ENCODE measurements around the gene PLCB4. TPM values are rescaled to one million over a fixed set of nuclear protein-coding genes. Genes with fewer than 3 reads are reported as not detected.

Gene PLCB4
- total RNA-seq, 1 donor from 2014 or later: 12.0 TPM

GRCh38 chr20:9348316-9348715 lies 279.4 kb downstream of the PLCB4 start:
- DNase-seq (ENCODE audit: extremely low spot score in 2 of 2): no peak
- Histone ChIP-seq H3K9me3 (no peaks in the 10 kb centered on the region), H3K27ac (no peak overlapping the region), H3K36me3 (no peaks in the 10 kb centered on the region), H3K4me1 (peaks cover 6% of the 10 kb centered on the region), H3K27me3 (no peaks in the 10 kb centered on the region), H3K4me3 (no peak overlapping the region)
- TF ChIP-seq POLR2A (IDR thresholded peaks at IDR 0.05) (no peak), POLR2AphosphoS5 (IDR thresholded peaks at IDR 0.05; ENCODE audit: insufficient read depth in 1 of 2, low read depth in 1 of 2) (no peak), CTCF (IDR thresholded peaks at IDR 0.05) (no peak)
- intact Hi-C loops (cut with DNase I): loop anchor here (10.0 kb wide), 1 partner anchor 494 kb away; no protein-coding TSS in a partner anchor

GRCh38 chr20:9348747-9349146 lies 279.9 kb downstream of the PLCB4 start:
- Histone ChIP-seq H3K27ac (no peak overlapping the region), H3K4me3 (no peak overlapping the region), H3K4me1 (peaks cover 4% of the 10 kb centered on the region), H3K9me3 (no peaks in the 10 kb centered on the region), H3K27me3 (no peaks in the 10 kb centered on the region), H3K36me3 (no peaks in the 10 kb centered on the region)
- no peak for DNase-seq (ENCODE audit: extremely low spot score in 2 of 2)
- intact Hi-C loops (cut with DNase I): loop anchor here (10.0 kb wide), 1 partner anchor 494 kb away; no protein-coding TSS in a partner anchor
- TF ChIP-seq POLR2AphosphoS5 (IDR thresholded peaks at IDR 0.05; ENCODE audit: insufficient read depth in 1 of 2, low read depth in 1 of 2) (no peak), POLR2A (IDR thresholded peaks at IDR 0.05) (no peak), CTCF (IDR thresholded peaks at IDR 0.05) (no peak)

- Histone ChIP-seq H3K4me1 (no peaks in the 10 kb centered on the region), H3K9me3 (no peaks in the 10 kb centered on the region), H3K27ac (no peak overlapping the region), H3K4me3 (no peak overlapping the region), H3K36me3 (no peaks in the 10 kb centered on the region), H3K27me3 (no peaks in the 10 kb centered on the region)
- no peak for DNase-seq (ENCODE audit: extremely low spot score in 2 of 2)
- intact Hi-C loops (cut with DNase I): loop anchor here (10.0 kb wide), 1 partner anchor 494 kb away; no protein-coding TSS in a partner anchor
- TF ChIP-seq CTCF (IDR thresholded peaks at IDR 0.05) (no peak), POLR2AphosphoS5 (IDR thresholded peaks at IDR 0.05; ENCODE audit: insufficient read depth in 1 of 2, low read depth in 1 of 2) (no peak), POLR2A (IDR thresholded peaks at IDR 0.05) (no peak)
Measured at GRCh38 chr20:9349249-9349648, 280.4 kb downstream of the PLCB4 start.

GRCh38 chr20:9352739-9353138 lies 283.9 kb downstream of the PLCB4 start:
- Histone ChIP-seq H3K4me3 (no peak overlapping the region), H3K9me3 (no peaks in the 10 kb centered on the region), H3K27me3 (no peaks in the 10 kb centered on the region), H3K36me3 (no peaks in the 10 kb centered on the region), H3K4me1 (no peaks in the 10 kb centered on the region), H3K27ac (no peak overlapping the region)
- no peak for DNase-seq (ENCODE audit: extremely low spot score in 2 of 2)
- no peak for TF ChIP-seq CTCF (IDR thresholded peaks at IDR 0.05)
- TF ChIP-seq POLR2AphosphoS5 (IDR thresholded peaks at IDR 0.05; ENCODE audit: insufficient read depth in 1 of 2, low read depth in 1 of 2): no peak
- TF ChIP-seq POLR2A (IDR thresholded peaks at IDR 0.05): no peak
- intact Hi-C loops (cut with DNase I): no loop called here

GRCh38 chr20:9353180-9353915 lies 284.5 kb downstream of the PLCB4 start:
- Histone ChIP-seq H3K4me1 (no peaks in the 10 kb centered on the region), H3K9me3 (no peaks in the 10 kb centered on the region), H3K27ac (no peak overlapping the region), H3K36me3 (no peaks in the 10 kb centered on the region), H3K27me3 (no peaks in the 10 kb centered on the region), H3K4me3 (no peak overlapping the region)
- TF ChIP-seq POLR2A (IDR thresholded peaks at IDR 0.05) (no peak), CTCF (IDR thresholded peaks at IDR 0.05) (no peak), POLR2AphosphoS5 (IDR thresholded peaks at IDR 0.05; ENCODE audit: insufficient read depth in 1 of 2, low read depth in 1 of 2) (no peak)
- no peak for DNase-seq (ENCODE audit: extremely low spot score in 2 of 2)
- intact Hi-C loops (cut with DNase I): no loop called here

All from vagina (tissue), 2 donors.